ENCODE measurements around the gene NAPEPLD.
"Not testable (repeated sequence)": the region's sequence is repeated elsewhere in the genome, so short reads cannot be mapped to it uniquely, and the experiment has no call there.

Gene NAPEPLD

DNA sequence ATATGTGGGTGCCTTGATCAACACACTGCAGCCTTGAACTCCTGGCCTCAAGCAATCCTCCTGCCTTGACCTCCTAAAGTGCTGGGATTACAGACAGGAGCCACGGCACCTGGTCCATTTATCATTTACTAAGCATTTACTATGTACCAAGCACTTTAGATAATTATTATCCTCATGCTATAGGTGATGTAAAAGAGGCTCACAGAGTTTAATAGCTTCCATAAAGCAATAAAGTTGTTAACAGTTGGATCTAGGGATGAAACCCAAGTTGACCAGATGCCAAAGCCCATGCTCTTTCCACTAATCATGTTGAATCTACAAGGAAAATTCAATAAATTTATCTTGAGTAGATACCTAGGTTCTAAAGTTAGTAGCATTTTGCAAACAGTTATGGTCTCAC lies 5.0 kb downstream of the NAPEPLD start:
- DNase-seq, result no peak

DNA sequence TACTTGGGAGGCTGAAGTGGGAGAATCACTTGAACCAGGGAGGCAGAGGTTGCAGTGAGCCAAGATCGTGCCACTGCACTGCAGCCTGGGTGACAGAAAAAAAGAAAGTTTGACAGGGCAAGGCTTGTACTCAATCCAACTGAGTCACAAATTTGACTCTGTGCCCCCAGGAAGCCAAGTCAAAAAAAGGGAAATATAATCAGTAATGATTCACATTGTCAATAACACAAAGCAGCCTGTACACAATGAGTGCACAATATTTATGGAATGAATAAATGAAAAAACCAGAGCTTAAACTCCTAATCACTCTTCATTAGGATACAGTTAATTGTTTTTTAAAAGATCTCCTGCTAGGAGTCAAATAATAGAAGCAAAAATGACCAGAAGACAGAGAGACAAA lies 6.4 kb downstream of the NAPEPLD start:
- no peak for DNase-seq

DNA sequence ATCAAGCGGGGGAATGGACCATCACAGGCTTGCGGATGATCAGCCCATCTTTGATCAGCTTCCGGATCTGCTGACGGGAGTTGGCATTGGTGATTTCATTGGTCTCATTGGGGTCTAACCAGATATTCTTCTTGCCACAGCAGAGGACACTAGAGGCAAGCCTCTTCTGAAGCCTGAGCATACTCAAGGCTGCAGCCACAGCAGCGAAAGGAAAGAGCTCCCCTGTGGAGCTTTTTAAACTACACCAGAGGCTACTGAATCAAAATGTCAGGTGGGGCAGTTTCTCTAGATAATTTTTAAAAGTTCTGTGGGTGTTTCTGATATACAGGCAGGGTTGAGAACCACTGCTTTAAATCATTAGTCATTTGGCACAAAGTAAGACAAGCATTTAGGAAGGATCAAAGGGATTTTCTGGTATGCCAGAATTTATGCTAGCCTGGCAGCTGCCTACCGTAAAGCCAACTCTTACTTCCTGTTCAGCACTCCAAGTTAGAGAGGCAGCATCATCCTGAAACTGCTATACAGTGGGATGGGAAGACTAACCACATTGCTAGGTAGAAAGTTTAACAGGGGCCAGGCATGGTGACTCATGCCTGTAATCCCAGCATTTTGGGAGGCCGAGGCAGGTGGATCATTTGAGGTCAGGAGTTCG lies 7.0 kb downstream of the NAPEPLD start:
- no peak for DNase-seq

DNA sequence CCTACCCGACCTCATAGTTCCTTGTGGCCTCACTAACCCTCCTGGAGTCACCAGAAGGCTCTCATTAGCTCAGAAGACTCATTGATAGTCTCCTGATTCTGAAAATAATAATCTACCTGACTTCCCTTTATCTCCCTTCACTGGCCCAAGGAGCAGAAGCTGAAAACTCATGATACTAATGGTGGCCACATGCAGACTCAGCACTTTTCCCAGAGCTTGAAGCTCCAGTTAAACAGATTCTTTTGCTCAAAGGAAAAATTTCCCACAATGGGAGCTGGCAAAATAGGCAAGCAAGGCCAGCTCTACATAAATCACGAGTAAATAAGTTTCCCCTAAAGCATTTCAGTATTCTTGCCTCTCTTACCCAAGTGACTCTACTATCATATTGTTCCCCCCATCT lies 8.2 kb downstream of the NAPEPLD start:
- DNase-seq, result no peak

DNA sequence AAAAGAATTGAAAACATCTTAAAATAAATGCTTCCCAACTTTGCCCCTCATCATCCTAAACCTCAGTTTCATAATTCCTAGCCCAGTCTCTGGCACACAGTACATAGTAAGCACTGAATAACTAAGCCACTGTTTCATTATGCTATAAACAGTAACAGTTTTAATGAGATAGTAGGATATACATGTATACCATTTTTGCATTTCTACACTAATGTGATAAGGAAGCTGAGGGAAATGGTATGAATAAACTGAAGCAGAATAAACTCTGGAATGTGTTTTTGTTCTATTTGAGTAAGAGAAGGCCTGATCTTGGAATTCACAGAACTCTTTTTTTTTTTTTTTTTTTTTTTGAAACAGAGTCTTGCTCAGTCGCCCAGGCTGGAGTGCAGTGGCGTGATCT lies 8.8 kb downstream of the NAPEPLD start:
- no peak for DNase-seq

DNA sequence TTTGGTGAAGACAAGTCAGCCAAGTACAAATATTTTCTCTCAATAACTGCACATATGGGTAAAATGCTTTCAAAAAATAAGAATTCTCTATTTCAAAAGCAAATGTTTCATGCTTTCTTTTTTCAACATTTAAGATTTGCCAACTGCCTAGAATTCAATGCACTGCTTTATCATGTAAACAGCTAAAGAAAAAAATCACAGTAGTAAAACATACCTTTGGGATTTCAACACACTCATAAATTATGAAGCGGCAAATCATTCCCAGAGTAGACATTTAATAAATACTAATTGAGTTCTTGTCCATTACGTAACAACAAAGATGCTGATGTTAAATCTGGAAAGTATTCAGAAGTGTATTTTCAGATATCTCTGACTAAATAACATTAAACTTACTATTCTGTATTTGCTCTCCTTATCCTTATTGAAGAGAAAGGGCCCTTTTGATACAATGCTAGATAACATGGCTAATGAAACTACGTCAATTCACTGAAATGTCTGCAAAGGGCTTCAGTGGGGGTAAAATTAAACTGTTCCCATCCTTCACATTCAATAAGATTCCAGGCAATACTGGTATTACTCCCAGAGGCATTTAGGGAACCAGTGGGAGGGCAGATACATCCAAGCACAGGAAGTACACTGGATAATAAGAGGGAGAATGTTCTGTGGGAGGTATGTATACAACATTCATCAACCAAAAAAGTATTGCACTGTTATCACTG lies 13.9 kb downstream of the NAPEPLD start:
- no peak for DNase-seq

DNA sequence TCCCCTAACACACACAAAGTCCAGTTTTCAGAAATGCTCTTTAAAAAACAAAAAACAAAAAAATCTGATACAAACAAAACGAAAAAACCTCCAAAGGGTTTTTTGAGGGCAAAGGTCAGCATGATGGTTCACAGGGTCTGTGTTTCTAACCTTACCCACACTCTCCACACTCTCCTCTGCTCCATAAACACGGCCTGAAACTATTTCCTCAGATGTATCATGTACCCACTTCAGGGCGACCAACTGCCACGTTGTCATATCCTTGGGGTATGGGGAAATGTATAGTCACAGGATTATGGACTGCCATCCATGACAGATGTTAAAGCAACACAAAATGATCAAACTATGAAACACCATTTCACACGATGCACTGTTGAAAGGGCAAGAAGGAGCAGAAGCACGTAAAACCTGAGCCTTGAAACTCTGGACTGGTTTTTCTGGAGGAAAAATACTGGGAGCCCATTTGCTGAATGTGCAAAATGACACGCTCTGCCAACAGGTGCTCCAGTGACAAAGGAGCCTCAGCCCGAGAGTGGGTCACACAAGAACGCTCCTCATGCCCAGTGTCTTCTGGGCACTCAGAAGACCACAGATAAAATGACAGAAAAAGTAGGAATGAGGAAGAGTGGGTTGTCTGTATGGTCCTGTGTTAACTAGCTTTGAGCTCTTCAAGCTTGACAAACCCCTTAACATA lies 15.8 kb downstream of the NAPEPLD start:
- DNase-seq, result no peak

DNA sequence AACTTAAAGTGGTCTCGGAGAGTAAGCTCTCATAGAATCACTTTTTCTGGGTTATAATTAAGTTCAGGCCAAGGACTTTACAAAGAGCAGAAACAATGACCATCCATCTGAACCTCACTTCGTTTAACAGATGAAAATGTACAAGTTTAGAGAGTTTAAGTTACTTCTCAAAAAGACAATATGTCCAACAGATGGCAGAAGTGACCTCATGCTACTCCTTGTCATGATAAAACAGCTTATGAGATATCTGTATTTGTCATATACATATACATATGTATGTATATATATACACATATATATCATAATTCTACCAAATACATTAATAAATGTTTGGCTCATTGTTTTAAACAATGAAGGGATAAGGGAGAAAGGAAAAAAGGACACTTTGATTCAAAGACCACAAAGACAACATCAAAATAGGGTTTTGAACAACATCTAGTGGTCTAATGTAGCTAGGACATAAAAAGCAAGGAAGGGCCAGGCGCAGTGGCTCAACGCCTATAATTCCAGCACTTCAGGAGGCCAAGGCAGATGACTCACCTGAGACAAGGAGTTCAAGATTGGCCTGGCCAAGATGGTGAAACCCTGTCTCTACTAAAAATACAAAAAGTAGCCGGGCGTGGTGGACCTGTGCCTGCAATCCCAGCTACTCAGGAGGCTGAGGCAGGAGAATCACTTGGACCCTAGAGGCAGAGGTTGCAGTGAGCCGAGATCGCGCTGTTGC lies 17.8 kb downstream of the NAPEPLD start:
- no peak for DNase-seq

DNA sequence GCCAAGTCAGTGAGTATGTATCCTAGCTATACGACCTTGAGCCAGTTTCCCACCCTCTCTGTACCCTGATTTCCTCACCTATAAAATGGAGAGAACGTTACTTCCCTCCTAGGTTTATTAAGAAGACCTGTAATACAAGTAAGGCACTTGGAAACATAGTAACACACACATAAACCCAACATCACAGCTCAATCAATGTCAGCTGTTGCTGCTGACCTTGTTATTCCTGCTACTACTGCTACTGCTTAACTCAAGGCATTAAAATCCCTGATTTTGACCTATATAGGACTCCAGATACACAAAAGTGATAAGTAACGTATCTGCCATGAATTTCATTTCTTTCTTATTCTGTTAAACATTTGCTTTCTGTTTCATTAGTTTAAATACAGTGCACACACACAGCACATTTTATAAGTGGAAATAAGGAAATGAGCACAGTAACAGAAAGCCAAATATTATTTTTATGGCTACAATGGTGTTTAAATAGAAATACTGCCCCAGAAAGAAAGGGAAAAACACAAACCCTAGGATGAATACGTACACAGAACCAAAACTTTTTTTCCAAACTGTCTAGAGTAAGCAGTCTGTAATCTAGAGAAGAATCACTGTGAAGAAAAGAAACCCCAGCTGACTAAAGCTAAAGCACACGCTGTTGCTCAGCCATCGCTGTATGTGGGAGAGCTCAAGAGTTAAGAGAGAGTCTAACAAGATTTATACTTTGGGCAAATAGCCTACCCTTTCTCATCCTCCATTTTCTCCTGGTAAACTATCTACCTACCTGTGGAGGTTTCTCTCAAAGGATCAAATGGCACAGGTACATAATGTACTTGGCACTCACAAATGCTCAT lies 19.0 kb downstream of the NAPEPLD start:
- no peak for DNase-seq

DNA sequence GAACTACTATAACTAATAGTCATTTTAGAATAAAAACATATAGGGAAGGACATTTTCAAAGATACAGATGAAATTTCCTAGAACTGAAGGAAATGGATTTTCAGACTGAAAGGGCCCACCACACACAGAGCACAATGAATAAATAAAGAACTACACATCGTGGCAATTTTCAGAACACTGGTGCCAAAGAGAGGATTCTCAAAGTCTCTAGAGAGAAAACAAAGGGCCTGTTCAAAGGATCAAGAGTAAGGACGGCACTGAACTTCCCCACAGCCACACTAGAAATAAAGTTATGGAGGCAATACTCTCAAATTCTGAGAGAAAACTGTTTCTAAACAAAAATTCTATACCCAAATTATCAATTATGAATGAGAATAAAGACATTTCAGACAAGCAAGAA lies 21.9 kb downstream of the NAPEPLD start:
- no peak for DNase-seq

DNA sequence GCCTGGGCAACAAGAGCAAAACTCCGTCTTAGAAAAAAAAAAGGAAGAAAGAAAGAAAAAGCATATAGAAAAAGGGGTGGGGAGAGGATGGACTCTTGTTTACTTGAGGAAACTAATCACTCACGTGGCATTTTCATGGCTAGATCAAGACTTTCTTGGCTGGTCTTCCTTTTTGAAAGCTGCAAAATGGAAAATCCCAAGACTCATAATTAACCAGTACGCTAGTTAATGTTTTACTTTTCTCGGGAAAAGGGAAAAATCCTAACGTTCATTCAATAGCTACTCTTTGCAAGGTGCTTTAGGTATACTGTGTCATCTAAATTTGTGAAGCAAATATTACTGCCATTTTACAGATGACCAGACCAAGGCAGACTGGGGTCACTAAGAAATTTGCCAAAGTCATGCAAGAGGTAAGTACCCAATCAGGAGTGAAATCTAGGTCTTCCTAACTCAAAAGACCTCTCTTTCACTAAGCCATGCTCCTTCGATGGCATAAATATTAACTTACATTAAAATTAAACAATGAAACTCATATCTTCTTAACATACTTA lies 24.4 kb downstream of the NAPEPLD start:
- DNase-seq, result no peak

DNA sequence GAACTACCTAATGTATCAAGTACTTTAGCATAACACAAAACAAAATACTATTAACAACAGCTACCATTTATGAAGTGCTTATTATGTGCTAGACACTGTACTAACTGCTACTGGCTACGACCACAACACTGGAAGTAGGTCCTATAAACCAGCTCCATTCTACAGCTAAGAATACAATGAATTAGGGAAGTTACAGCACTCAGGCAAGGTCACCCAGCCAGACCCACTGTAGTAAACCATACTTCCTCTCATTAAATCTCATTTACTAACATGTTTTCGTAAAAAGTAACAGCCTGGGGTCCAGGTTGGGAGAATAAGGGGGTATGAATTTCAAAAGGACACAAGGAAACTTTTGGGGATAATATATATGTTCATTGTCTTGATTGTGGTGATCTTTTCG lies 25.4 kb downstream of the NAPEPLD start:
- DNase-seq, result no peak

DNA sequence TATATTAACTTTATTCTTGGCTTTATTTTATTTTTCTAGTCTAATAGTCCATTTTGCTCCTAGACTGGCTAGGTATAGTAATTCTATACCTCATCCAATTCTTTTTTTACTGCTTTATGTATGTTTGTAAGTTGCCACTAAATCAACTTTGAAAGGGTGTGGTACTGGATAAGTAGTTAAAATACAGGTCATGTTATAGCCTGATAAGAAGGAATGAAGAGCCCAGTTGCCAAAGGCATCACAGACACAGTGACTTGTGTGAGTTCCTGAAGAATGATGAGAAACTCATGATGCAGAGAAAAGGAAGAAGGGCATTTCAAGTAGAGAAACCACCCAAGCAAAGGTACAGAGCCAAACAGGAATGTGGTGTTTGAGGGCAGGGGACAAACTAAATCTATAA lies 27.3 kb downstream of the NAPEPLD start:
- DNase-seq, result no peak

DNA sequence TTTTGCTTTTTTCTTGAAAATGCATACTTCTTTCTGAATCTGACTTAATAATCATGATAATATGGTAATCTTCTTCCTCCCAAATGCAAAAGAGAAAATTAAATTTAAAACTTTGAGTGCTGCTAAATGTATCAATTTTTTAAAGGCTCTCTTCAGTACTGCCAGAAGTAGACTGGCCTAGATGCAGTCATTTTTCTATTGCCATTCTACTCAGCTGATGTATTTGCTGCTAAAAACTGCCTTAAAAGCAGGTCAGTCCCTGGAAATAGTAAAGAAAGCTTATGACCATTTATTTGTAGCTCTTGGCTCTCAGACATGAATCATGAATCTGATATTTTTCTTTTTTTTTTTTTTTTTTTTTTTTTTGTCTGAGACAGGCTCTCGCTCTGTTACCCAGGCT lies 28.5 kb downstream of the NAPEPLD start:
- DNase-seq, result no peak

DNA sequence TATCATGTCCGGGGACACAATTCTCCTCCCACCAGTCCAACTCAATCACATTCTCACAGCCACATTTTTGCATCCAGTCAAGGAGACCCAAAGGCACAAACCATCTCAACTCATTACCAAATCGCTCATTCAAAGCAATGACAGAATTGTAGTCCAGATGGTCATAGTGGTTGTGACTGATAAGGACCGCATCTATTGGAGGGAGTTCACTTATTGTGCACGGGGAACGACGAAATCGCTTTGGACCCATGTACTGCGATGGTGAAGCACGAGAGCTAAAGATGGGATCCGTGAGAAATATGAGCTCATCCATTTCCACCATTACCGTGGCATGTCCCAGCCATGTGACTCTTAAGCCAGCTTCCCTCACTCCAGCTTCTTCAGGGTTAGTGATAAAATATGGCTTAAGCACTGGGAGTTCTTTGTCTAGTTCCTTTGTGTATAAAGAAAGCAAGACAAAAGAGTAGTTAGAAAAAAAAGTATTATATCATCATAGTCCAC lies 29.1 kb downstream of the NAPEPLD start:
- DNase-seq, result no peak

DNA sequence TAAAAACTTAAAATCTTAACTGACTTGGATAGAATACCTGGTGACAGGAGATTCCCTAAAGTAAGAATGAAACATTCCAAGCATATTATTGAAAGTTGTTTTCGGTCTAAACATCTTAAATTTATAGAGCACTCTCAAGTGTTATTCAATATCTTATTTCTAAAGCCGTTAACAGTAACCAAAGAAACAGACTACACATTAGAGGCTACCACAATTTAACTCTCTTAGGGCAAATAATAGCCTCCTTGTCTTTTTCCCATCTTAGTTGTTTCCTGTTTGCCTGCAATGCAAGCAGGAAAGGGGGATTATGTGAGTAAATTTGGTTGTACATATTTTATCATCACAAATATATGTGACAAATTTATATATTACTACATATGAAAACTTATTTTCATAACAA lies 31.4 kb downstream of the NAPEPLD start:
- no peak for DNase-seq

DNA sequence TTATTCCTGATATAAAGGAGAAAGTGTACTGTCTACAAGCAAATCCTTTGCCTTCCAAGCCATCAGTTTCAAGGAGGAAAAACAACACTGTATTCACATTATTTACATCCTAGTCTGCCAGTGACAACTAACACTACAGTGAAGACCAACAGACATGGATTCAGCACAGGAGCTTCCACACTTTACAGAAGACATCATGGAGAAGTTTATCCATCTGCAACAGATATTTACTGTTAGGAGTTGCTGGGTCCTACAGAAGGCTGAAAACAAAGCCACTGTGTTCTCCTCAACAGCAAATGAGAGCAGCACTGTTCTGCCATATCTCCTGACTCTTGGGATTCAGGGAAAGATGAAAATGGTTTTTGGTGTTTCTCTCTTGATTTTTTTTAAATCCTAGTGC lies 31.9 kb downstream of the NAPEPLD start:
- DNase-seq, result no peak

DNA sequence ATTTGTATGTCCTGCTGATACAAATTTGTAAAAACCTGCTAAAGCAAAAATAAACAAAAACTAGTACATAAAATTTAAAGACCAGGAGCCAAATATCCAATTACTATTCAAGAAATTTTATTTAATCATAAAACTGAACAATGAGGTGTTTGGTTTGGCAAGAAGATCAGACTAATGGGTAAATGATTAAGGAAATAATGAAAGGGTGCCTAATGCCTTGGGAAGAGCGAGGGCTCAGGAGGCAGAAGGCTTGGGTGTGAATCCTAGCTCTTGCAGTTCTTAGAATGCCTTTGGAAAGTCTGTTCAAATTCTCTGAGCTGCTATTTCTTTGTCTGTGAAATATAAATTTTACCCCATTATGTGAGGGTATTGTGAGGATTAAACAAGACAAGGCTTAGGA lies 32.4 kb downstream of the NAPEPLD start:
- DNase-seq, result no peak

DNA sequence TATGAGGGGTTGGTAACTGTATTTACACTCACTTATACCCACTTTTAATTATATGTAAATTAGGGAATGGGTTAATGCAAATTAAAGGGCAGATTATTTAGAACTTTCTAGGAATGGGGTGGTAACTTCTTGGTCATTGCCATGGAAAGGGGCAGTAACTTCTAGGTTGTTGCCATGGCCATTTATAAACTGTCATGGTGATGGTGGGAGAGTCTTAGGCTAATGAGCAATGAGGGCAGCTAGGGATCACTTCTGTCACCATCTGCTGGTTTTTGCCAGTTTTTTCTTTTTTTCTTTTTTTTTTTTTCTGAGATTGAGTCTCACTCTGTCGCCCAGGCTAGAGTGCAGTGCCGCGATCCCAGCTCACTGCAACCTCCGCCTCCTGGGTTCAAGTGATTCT lies 33.1 kb downstream of the NAPEPLD start:
- no peak for DNase-seq

DNA sequence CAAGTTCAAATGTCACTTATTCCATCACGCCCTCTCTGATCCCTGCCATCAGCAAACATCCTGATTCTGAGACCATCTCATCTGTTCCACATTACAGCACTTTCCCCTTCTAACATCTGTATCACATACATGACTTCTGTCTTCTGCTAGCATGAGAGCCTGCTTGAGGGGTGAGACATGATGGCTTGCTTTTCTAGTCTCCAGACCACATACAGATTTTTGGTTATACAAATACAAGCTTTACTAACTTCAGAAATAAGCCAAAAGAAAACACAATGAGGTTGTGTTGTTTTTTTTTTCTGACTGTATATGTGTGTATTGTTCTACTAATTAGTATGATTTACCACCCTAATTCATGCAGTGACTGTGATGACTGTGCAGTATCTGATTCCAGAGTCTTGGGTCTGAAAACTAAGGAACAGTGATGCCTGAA lies 34.3 kb downstream of the NAPEPLD start:
- DNase-seq, result no peak

DNA sequence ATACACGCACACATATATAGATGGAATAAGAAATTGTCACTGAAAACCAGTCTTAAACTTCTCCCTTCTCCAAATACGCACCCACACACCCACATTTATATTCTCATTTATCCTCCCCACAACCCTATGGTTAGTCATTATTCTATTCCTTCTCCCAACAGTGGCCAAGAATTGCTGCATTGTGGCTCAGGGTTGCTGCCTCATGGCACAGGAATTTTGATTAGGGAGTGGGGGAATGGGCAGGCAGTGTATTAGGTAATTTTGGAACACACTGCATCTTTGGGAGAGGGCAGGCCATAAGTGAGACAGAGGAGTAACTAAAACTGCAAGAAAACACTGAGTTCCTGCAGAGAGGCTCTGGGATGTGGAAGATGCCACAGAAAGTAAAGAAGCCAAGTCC lies 35.7 kb downstream of the NAPEPLD start:
- no peak for DNase-seq

DNA sequence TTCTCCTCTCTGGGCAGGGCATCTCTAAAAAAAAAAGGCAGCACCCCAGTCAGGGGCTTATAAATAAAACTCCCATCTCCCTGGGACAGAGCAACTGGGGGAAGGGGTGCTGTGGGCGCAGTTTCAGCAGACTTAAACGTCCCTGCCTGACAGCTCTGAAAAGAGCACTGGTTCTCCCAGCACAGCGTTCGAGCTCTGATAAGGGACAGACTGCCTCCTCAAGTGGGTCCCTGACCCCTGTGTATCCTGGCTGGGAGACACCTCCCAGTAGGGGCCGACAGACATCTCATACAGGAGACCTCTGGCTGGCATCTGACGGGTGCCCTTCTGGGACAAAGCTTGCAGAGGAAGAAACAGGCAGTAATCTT lies 42.2 kb downstream of the NAPEPLD start:
- not testable (repeated sequence) for DNase-seq

Data from NCI-H2081 (cell line).